WTC11 (cell line): ENCODE data around the gene TBXT. TPM values are rescaled to one million over a fixed set of nuclear protein-coding genes. Genes with fewer than 3 reads are reported as not detected.
"Not testable (repeated sequence)": the region's sequence is repeated elsewhere in the genome, so short reads cannot be mapped to it uniquely, and the experiment has no call there.

Experiments used
- ATAC-seq: fragments of 200-7000 bp; cut with Tn5 transposase; 2 replicates; pipeline ENCODE4 v1.10.0; 2021; ENCODE audit warnings: mild to moderate bottlenecking, moderate library complexity
- CTCF ChIA-PET: fragments of 300-600 bp; sonication (Branson Sonifier 250); formaldehyde crosslinking; loops from one replicate; lab custom pipeline; 2021; ENCODE audit warnings: antibody characterized with exemption; lab: Charles Lee
- POLR2A ChIA-PET: fragments of 350-600 bp; sonication (Branson Sonifier 250); formaldehyde crosslinking; loops from one replicate; lab custom pipeline; 2021; ENCODE audit warnings: antibody characterized with exemption; lab: Charles Lee
- DNase-seq: peaks from one replicate; pipeline ENCODE4 v3.0.0; 2021; ENCODE audit warnings: low spot score
- H3K27ac Mint-ChIP-seq: 2 replicates; pipeline ENCODE4 v1.8.0; 2021; ENCODE audit warnings: mixed read lengths
- H3K27me3 Mint-ChIP-seq: 2 replicates; pipeline ENCODE4 v1.8.0; 2021; ENCODE audit warnings: low read depth, mild to moderate bottlenecking, moderate library complexity, mixed read lengths
- H3K36me3 Mint-ChIP-seq: 2 replicates; pipeline ENCODE4 v1.8.0; 2021; ENCODE audit warnings: mixed read lengths
- H3K4me1 Mint-ChIP-seq: 2 replicates; pipeline ENCODE4 v1.8.0; 2022; ENCODE audit warnings: mixed read lengths
- H3K4me3 Mint-ChIP-seq: 2 replicates; pipeline ENCODE4 v1.8.0; 2021; ENCODE audit warnings: mild to moderate bottlenecking, moderate library complexity, mixed read lengths
- H3K9me3 Mint-ChIP-seq: 2 replicates; pipeline ENCODE4 v1.8.0; 2021; ENCODE audit warnings: mixed read lengths
- AR ChIP-seq: fragments of 250-450 bp; sonication (Bioruptor Pico); IDR thresholded peaks from 2 replicates; pipeline ENCODE4 v1.9.0; 2021; ENCODE audit warnings: mild to moderate bottlenecking
- CREB1 ChIP-seq: sonication (generic); formaldehyde crosslinking; IDR thresholded peaks from 2 replicates; pipeline ENCODE4 v1.8.0; 2023; ENCODE audit warnings: mild to moderate bottlenecking, missing genetic modification reagents
- CREM ChIP-seq: sonication (generic); formaldehyde crosslinking; IDR thresholded peaks from 2 replicates; pipeline ENCODE4 v1.8.1; 2022; ENCODE audit warnings: mild to moderate bottlenecking, missing genetic modification reagents, moderate library complexity
- E2F1 ChIP-seq: sonication (generic); formaldehyde crosslinking; IDR thresholded peaks from 2 replicates; pipeline ENCODE4 v1.8.0; 2022; ENCODE audit warnings: mild to moderate bottlenecking, missing genetic modification reagents
- IRF2 ChIP-seq: sonication (generic); formaldehyde crosslinking; IDR thresholded peaks from 2 replicates; pipeline ENCODE4 v1.8.0; 2022; ENCODE audit warnings: low read depth, missing genetic modification reagents, borderline replicate concordance
- MAX ChIP-seq: sonication (generic); formaldehyde crosslinking; IDR thresholded peaks from 2 replicates; pipeline ENCODE4 v1.8.0; 2022; ENCODE audit warnings: mild to moderate bottlenecking, missing genetic modification reagents
- RELA ChIP-seq: sonication (generic); formaldehyde crosslinking; IDR thresholded peaks from 2 replicates; pipeline ENCODE4 v1.8.1; 2022; ENCODE audit warnings: missing genetic modification reagents, mild to moderate bottlenecking, borderline replicate concordance
- RORB ChIP-seq: fragments of 250-450 bp; sonication (Bioruptor Pico); IDR thresholded peaks from 2 replicates; pipeline ENCODE4 v1.9.0; 2021; ENCODE audit warnings: mild to moderate bottlenecking
- SMAD3 ChIP-seq: sonication (generic); formaldehyde crosslinking; IDR thresholded peaks from 2 replicates; pipeline ENCODE4 v1.8.0; 2022; ENCODE audit warnings: missing genetic modification reagents, mild to moderate bottlenecking, borderline replicate concordance
- SP1 ChIP-seq: sonication (generic); formaldehyde crosslinking; conservative IDR thresholded peaks from 2 replicates; pipeline ENCODE4 v1.8.1; 2022; ENCODE audit warnings: missing genetic modification reagents
- TEAD4 ChIP-seq: sonication (generic); formaldehyde crosslinking; IDR thresholded peaks from 2 replicates; pipeline ENCODE4 v1.8.0; 2022; ENCODE audit warnings: mild to moderate bottlenecking, missing genetic modification reagents
- ZNF219 ChIP-seq: sonication (generic); formaldehyde crosslinking; IDR thresholded peaks from 2 replicates; pipeline ENCODE4 v1.8.0; 2023; ENCODE audit warnings: missing genetic modification reagents, mild to moderate bottlenecking, borderline replicate concordance
- ZNF281 ChIP-seq: sonication (generic); formaldehyde crosslinking; IDR thresholded peaks from 2 replicates; pipeline ENCODE4 v1.8.0; 2023; ENCODE audit warnings: mild to moderate bottlenecking, missing genetic modification reagents
- total RNA-seq: library from RNA; stranded (reverse); gene quantifications from 3 replicates; pipeline ENCODE4 v1.2.3, GENCODE V29; 2021

TBXT gene
- total RNA-seq, 1 experiment from 2014 or later, result 0.15 TPM

- Mint-ChIP-seq H3K4me3 (no peak overlapping the region), H3K4me1 (no peaks in the 10 kb centered on the region), H3K27me3 (peaks cover 24% of the 10 kb centered on the region), H3K9me3 (peaks cover 5% of the 10 kb centered on the region; the same call in 1 of the 2 replicates), H3K36me3 (no peaks in the 10 kb centered on the region), H3K27ac (no peak overlapping the region)
- ATAC-seq (no peak), DNase-seq (no peak)
- ChIA-PET CTCF (no interaction called here), POLR2A (no interaction called here)
- no peak for TF ChIP-seq CREB1 (CRISPR knock-in tag)
- no peak for TF ChIP-seq RELA (CRISPR knock-in tag)
Observed at GRCh38 chr6:166179704-166180103, 12.1 kb upstream of the TBXT start.

GRCh38 chr6:166176106-166176505 is 8.5 kb upstream of the TBXT start:
- H3K4me1 Mint-ChIP-seq, result peaks cover under 1% of the 10 kb centered on the region; the same call in 1 of the 2 replicates
- POLR2A ChIA-PET, result no interaction called here
- peaks cover 24% of the 10 kb centered on the region for H3K27me3 Mint-ChIP-seq
- no peak overlapping the region for H3K27ac Mint-ChIP-seq
- H3K36me3 Mint-ChIP-seq, result no peaks in the 10 kb centered on the region
- DNase-seq (no peak), ATAC-seq (no peak)
- H3K9me3 Mint-ChIP-seq, result no peaks in the 10 kb centered on the region
- no peak overlapping the region for H3K4me3 Mint-ChIP-seq
- no peak for TF ChIP-seq ZNF281
- no peak for TF ChIP-seq RELA (CRISPR knock-in tag)
- CTCF ChIA-PET, result no interaction called here

- H3K4me1 Mint-ChIP-seq, H3K9me3 Mint-ChIP-seq, H3K36me3 Mint-ChIP-seq, POLR2A ChIA-PET, CTCF ChIA-PET, ATAC-seq, DNase-seq, H3K27ac Mint-ChIP-seq, H3K4me3 Mint-ChIP-seq: not testable (repeated sequence)
- peaks cover 21% of the 10 kb centered on the region for H3K27me3 Mint-ChIP-seq
Observed at GRCh38 chr6:166175093-166175492, 7.4 kb upstream of the TBXT start.

GRCh38 chr6:166174031-166174430 is 6.4 kb upstream of the TBXT start:
- ChIA-PET CTCF (interaction anchor here (0.6 kb wide), 1 partner anchor 76 kb away, joined by 3 read pairs; no protein-coding TSS in a partner anchor), POLR2A (no interaction called here)
- Mint-ChIP-seq H3K4me3 (no peak overlapping the region), H3K27me3 (peaks cover 15% of the 10 kb centered on the region), H3K27ac (no peak overlapping the region), H3K36me3 (no peaks in the 10 kb centered on the region), H3K4me1 (peaks cover 16% of the 10 kb centered on the region), H3K9me3 (no peaks in the 10 kb centered on the region)
- ATAC-seq, result no peak
- no peak for DNase-seq
- TF ChIP-seq TEAD4 (CRISPR knock-in tag) (no peak), RELA (CRISPR knock-in tag) (no peak), SMAD3 (CRISPR knock-in tag) (no peak), E2F1 (CRISPR knock-in tag) (no peak), CREM (CRISPR knock-in tag) (no peak), RORB (CRISPR knock-in tag) (no peak)

- peaks cover 15% of the 10 kb centered on the region for H3K27me3 Mint-ChIP-seq
Observed at GRCh38 chr6:166173281-166173951, 5.8 kb upstream of the TBXT start.

More at GRCh38 chr6:166173281-166173951, 5.8 kb upstream of the TBXT start:
- Mint-ChIP-seq H3K36me3 (no peaks in the 10 kb centered on the region), H3K9me3 (no peaks in the 10 kb centered on the region), H3K4me3 (no peak overlapping the region), H3K27ac (no peak overlapping the region), H3K4me1 (peaks cover 20% of the 10 kb centered on the region)
- POLR2A ChIA-PET, result no interaction called here
- ATAC-seq, result peak; percentile 78
- DNase-seq, result peak; percentile 48
- CTCF ChIA-PET, result interaction anchor here (0.6 to 1.4 kb wide), 7 partner anchors 10 to 134 kb away, joined by 3 to 5 read pairs (median 4); partner anchors contain the start of gene PRR18
- TF ChIP-seq ZNF219 (CRISPR knock-in tag) (no peak), AR (CRISPR knock-in tag) (no peak), SP1 (0 out of 2 replicates have a peak, but pooled peaks have one; percentile 23), IRF2 (CRISPR knock-in tag) (no peak), MAX (0 out of 2 replicates have a peak, but pooled peaks have one; percentile 16)
